GM19455 (cell line): Measurements from ENCODE around the gene C16orf96.

Experiments
- ATAC-seq: cut with Tn5 transposase; IDR thresholded peaks from one replicate; pipeline ENCODE4 v1.9.1; 2021; ENCODE audit not compliant: unreplicated experiment

The C16orf96 gene

GRCh38 chr16:4556112-4556511 is at the start of gene C16orf96:
Gene C16orf96 (plus strand): TSS chr16:4556340. CDS start chr16:4556490, 150 bp downstream.
- ATAC-seq = no peak

- no peak for ATAC-seq
Observed at GRCh38 chr16:4506450-4506849, 49.7 kb upstream of the C16orf96 start.

GRCh38 chr16:4507588-4508345 is 48.4 kb upstream of the C16orf96 start:
- no peak for ATAC-seq

GRCh38 chr16:4508806-4509205 is 47.3 kb upstream of the C16orf96 start:
- ATAC-seq = no peak

- no peak for ATAC-seq
Observed at GRCh38 chr16:4509420-4509819, 46.7 kb upstream of the C16orf96 start.

- no peak for ATAC-seq
Observed at GRCh38 chr16:4510131-4510530, 46.0 kb upstream of the C16orf96 start.

- no peak for ATAC-seq
Observed at GRCh38 chr16:4510747-4511426, 45.3 kb upstream of the C16orf96 start.

GRCh38 chr16:4511441-4512082 is 44.6 kb upstream of the C16orf96 start:
- ATAC-seq = no peak

GRCh38 chr16:4512473-4512872 is 43.7 kb upstream of the C16orf96 start:
- no peak for ATAC-seq

GRCh38 chr16:4513086-4513860 is 42.9 kb upstream of the C16orf96 start:
- no peak for ATAC-seq

GRCh38 chr16:4513881-4514280 is 42.3 kb upstream of the C16orf96 start:
- ATAC-seq = no peak

GRCh38 chr16:4514606-4515005 is 41.5 kb upstream of the C16orf96 start:
- no peak for ATAC-seq

GRCh38 chr16:4515611-4516233 is 40.4 kb upstream of the C16orf96 start:
- no peak for ATAC-seq

- ATAC-seq = no peak
Observed at GRCh38 chr16:4517812-4518680, 38.1 kb upstream of the C16orf96 start.

GRCh38 chr16:4519274-4520058 is 36.7 kb upstream of the C16orf96 start:
- no peak for ATAC-seq

GRCh38 chr16:4520913-4521312 is 35.2 kb upstream of the C16orf96 start:
- no peak for ATAC-seq

GRCh38 chr16:4522051-4522581 is 34.0 kb upstream of the C16orf96 start:
- ATAC-seq = no peak

- no peak for ATAC-seq
Observed at GRCh38 chr16:4523686-4524085, 32.5 kb upstream of the C16orf96 start.

- no peak for ATAC-seq
Observed at GRCh38 chr16:4524571-4524970, 31.6 kb upstream of the C16orf96 start.
